GM21360 (cell line): Measurements from ENCODE around the gene HLA-E.
A peak's percentile ranks its signal among the peaks of the same experiment; 100 is the strongest.
"Not testable (repeated sequence)": the region's sequence is repeated elsewhere in the genome, so short reads cannot be mapped to it uniquely, and the experiment has no call there.

Experiments
- ATAC-seq: cut with Tn5 transposase; IDR thresholded peaks from one replicate; pipeline ENCODE4 v1.9.1; 2021; ENCODE audit warnings: mild to moderate bottlenecking, moderate library complexity; ENCODE audit not compliant: unreplicated experiment

HLA-E gene

DNA sequence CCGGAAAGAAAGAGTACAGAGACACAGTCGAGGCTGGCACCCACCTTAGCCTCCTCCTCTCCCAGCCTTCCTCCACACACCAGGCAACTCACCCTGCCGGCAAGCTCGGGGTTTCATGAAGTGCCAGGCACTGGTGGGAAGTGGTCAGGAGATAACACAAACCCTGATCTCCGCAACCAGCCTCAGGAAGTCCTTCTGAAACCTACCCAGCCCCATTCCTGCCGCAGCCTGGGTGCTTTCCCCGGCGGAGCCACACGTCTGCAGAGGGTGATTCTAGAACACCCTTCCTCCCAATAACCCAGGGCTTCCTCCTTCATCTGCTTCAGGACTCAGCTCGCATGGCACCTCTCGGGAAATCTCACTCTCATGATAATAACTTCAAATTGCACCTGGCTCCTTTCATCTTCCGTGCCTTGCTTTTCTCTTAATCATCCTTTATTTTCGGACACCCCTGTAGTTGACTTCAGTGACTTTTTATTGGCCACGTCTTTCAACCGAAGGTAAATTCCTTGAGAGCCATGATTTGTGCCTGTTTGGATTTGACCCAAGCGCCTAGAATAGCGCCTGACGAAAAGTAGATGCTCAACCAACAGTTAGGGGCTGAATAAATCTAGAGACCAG lies 8.7 kb upstream of the HLA-E start:
- no peak for ATAC-seq

DNA sequence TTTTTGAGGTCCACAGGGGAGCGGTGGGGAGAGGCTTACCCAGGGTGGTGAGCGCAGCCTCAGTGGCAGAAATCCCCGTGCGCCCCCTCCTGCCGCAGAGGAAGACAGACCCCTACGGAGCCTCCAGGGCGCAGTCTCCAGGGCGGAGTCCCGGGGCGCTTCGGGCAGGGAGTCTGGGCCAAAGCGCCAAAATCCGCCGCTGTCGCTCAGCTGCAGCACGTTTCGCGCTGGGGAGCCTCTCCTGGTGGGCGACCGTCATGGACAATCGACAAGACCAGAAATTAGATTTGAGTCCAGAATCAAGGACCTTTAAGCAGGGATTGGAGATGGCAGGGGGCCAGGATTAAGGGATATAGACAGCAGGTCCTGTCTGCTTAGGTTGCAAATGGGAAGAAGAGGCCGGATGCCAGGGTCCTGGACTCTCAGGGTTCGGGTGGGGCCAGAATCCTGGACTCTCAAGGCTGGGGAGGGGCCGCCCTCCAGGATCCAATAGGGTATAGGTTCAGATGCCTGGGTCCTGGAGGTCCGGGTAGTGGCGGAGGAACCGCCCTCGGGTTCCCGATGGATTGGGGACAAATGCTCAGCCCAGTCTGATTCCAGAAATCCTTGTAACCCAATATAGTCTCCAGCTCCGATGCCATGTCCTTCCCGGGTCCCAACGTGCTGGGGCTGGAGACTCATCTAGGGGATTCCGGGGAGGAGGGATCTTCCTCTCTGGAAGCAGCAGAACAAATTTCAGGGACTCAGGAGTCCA lies 7.9 kb upstream of the HLA-E start:
- no peak for ATAC-seq

DNA sequence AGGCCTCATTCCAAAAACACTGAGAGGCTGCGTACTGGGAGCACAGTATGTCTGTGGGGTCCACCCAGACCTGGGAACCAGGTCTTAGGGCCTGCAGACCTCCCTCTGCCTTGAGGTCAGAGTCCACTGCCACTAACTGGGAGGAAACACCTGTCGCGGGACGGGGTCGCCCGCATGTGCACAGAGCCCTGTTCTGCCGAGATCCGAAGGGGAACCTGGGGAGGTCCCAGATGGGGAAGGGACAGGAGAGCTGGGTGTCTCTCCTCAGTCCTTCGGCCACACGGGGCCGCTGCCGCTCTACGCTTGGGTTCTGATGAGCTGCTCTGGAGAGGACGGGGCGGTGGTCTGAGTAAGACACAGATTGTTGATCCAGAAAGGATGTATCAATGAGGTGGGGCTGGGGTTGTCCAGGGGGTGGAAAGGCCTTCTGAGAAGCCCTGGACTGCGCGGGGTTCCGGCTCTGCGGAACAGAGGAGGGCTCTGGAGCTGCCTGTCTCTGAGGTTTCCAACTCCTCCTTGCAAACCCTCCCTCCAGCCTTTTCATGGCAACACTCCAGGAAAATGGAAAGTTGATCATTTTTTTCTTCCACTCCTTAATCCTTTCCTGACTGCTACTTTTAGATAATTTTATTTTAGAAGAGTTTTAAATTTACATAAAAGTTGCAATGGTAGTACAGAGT lies 7.2 kb upstream of the HLA-E start:
- ATAC-seq: not testable (repeated sequence)

DNA sequence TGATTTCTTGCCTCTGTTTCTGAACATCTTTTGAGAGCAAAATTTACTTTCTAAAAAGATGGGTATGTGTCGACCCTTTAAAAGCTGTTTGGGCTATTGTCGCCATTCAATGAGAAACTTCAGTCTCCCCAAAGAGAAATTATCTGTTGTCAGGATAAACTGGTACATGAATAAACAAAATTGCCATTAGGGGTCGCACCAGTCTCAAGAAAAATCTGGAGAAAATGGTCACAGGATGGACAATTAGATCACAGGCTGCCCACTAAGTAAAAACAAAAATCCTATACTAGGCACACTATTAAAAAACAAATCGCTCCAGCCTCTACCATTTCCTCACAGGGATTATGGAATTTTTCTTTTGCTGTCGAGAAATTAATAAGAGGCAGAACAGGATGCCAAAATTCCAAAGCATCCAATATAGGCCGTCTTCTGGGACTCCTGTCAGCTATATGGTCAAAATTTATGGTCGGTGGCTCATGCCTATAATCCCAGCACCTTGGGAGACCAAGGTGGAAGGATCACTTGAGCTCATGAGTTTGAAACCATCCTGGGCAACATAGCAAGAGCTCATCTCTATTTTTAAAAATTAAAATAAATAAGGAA lies 5.5 kb upstream of the HLA-E start:
- ATAC-seq: no peak

DNA sequence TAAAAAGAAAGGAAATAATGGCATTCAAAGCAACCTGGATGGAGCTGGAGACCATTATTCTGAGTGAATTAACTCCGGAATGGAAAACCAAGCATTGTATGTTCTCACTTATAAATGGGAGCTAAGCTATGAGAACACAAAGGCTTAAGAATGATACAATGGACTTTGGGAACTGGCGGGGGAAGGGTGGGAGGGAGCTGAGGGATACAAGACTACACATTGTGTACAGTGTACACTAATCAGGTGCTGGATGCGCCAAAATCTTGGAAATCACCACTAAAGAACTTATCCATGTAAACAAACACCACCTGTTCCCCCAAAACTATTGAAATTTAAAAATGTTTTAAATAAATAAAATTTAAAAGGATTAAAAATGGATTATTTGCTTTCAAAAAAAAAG lies 4.1 kb upstream of the HLA-E start:
- no peak for ATAC-seq

DNA sequence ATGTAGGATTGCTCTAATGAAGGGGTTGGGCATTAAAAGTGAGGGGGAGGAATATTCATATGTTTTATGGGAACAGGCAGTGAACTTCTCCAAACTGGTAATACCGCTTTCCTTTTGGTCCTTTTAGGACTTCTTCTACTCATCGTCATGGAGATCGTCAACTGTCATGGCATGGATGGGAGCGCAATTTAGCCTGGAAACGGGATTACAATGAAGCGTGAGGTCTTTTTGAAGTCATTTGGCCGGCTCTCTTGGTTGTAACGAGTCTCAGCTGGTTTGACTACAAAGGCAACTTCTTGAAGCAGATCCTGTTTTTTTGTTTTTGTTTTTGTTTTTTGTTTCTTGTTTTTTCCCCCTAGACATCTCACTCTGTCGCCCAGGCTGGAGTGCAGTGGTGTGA lies 1.4 kb upstream of the HLA-E start:
- ATAC-seq: no peak

DNA sequence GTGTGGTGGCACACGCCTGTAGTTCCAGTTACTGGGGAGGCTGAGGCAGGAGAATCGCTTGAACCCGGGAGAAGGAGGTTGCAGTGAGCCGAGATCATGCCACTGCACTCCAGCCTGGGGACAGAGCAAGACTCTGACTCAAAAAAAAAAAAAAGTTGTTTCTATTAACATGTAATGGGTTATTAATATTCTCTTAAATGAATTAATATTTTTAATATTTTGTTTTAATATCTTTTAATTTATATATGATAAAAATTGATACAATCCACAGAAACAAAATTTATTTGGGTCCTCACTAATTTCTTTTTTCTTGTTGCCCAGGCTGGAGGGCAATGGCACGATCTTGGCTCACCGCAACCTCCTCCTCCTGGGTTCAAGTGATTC lies 620 bp upstream of the HLA-E start:
- ATAC-seq: not testable (repeated sequence)

DNA sequence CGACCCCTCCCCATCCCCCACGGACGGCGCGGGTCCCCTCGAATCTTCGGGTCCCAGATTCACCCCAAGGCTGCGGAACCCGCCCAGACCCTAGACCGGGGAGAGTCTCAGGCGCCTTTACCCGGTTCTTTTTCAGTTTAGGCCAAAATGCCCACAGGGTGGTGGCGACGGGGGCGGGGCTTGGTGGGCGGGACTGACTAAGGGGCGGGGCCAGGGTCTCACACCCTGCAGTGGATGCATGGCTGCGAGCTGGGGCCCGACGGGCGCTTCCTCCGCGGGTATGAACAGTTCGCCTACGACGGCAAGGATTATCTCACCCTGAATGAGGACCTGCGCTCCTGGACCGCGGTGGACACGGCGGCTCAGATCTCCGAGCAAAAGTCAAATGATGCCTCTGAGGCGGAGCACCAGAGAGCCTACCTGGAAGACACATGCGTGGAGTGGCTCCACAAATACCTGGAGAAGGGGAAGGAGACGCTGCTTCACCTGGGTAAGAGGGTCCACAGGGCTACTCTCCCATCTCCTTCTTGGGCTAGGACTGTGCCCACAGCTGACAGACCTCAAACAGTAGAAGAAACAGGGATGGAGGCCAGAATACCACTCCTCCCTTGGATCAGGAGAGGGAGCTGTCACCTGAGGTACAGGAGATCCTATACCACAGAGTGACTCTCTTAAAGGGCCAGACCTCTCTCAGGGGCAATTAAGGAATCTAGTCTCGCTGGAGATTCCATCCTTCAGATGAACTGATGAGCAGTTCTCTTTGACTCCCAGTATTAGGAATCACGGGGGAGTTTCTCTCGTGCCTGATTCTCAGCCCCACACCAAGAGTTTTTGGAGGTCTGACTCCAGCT lies 942 bp downstream of the HLA-E start:
- peak; percentile 18 for ATAC-seq

DNA sequence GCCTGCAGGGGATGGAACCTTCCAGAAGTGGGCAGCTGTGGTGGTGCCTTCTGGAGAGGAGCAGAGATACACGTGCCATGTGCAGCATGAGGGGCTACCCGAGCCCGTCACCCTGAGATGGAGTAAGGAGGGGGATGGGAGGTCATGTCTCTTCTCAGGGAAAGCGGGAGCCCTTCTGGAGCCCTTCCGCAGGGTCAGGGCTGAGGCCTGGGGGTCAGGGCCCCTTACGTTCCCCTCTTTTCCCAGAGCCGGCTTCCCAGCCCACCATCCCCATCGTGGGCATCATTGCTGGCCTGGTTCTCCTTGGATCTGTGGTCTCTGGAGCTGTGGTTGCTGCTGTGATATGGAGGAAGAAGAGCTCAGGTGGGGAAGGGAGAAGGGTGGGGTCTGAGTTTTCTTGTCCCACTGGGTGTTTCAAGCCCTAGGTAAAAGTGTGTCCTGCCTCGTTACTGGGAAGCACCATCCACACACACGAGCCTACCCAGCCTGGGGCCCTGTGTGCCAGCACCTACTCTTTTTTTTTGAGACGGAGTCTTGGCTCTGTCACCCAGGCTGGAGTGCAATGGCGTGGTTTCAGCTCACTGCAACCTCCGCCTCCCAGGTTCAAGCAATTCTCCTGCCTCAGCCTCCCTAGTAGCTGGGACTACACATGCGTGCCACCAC lies 2.1 kb downstream of the HLA-E start:
- not testable (repeated sequence) for ATAC-seq

DNA sequence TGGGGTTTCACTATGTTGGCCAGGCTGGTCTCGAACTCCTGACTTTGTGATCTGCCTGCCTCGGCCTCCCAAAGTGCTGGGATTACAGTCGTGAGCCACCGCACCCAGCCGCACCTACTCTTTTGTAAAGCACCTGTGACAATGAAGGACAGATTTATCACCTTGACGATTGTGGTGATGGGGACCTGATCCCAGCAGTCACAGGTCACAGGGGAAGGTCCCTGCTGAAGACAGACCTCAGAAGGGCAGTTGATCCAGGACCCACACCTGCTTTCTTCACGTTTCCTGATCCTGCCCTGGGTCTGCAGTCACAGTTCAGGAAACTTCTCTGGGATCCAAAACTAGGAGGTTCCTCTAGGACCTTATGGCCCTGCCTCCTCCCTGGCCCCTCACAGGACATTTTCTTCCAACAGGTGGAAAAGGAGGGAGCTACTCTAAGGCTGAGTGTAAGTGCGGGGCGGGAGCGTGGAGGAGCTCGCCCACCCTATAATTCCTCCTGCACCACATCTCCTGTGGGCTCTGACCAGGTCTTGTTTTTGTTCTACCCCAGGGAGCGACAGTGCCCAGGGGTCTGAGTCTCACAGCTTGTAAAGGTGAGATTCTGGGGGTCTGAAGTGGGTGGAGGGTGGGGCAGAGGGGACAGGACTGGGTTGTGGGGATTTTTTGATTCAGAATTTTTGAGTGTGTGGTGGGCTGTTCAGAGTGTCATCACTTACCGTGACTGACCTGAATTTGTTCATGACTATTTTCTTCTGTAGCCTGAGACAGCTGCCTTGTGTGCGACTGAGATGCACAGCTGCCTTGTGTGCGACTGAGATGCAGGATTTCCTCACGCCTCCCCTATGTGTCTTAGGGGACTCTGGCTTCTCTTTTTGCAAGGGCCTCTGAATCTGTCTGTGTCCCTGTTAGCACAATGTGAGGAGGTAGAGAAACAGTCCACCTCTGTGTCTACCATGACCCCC lies 3.0 kb downstream of the HLA-E start:
- no peak for ATAC-seq

DNA sequence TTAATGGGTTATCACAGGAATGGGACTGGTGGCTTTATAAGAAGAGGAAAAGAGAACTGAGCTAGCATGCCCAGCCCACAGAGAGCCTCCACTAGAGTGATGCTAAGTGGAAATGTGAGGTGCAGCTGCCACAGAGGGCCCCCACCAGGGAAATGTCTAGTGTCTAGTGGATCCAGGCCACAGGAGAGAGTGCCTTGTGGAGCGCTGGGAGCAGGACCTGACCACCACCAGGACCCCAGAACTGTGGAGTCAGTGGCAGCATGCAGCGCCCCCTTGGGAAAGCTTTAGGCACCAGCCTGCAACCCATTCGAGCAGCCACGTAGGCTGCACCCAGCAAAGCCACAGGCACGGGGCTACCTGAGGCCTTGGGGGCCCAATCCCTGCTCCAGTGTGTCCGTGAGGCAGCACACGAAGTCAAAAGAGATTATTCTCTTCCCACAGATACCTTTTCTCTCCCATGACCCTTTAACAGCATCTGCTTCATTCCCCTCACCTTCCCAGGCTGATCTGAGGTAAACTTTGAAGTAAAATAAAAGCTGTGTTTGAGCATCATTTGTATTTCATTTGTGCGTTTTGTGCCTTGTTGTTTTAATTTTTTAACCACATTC lies 4.4 kb downstream of the HLA-E start:
- ATAC-seq: no peak

DNA sequence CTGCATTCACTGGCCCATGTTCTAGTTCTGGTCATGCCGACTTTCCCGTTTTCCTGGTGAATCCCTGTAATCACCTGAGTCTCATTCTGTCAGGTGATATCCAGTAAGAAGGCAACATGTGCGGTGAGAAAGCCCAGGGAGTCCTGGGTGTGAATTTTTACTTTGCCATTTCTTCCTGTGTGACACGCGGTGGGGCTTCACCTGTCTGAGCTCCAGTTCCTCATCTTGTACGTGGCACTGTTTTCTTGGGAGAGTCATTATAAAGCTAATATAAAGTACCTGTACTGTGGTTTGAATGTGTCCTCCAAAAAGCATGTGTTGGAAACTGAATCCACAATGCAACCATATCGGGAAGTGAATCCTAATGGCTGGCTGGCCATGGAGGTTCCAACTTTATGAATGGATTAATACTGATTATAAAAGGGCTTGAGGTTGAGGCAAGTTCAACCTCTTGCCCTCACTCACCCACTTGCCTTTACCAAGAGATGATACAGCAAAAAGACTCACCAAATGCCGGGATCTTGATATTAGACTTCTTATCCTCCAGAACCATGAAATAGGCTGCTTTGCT lies 5.1 kb downstream of the HLA-E start:
- no peak for ATAC-seq

DNA sequence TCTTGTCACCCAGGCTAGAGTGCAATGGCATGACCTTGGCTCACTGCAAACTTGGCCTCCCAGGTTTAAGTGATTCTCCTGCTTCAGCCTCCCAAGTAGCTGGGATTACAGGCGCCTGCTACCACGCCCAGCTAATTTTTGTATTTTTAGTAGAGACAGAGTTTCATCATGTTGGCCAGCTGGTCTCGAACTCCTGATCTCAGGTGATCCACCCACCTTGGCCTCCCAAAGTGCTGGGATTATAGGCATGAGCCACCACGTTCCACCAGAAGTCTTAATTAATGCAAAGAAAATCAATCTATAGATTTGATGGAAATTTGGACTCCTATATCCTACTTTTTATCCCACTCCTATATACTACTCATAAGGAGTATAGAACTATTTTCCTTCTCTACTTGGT lies 5.8 kb downstream of the HLA-E start:
- ATAC-seq: not testable (repeated sequence)

DNA sequence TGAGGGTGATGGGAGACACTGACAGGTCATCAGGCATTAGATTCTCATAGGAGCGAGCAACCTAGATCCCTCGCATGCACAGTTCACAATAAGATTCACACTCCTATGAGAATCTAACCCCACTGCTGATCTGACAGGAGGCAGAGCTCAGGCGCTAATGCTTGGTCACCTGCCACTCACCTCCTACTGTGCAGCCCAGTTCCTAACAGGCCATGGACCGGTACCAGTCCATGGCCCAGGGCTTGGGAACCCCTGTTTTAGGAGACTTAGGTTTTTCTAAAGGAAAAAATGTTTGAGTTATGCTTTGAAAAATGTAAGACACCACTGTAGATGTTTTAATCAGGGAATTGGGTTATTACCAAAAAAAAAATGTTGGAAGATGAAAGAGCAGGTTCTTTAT lies 6.7 kb downstream of the HLA-E start:
- no peak for ATAC-seq

DNA sequence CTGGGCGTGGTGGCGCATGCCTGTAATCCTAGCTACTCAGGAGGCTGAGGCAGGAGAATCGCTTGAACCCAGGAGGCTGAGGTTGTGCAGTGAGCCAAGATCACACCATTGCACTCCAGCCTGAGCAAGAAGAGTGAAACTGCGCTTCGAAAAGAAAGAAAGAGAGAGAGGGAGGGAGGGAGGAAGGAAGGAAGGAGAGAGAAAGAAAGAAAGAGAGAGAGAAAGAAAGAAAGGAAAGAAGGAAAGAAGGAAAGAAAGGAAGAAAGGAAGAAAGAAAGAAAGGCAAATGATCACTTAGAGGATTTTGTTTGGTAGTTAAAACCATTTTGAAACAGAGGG lies 7.9 kb downstream of the HLA-E start:
- ATAC-seq: not testable (repeated sequence)

DNA sequence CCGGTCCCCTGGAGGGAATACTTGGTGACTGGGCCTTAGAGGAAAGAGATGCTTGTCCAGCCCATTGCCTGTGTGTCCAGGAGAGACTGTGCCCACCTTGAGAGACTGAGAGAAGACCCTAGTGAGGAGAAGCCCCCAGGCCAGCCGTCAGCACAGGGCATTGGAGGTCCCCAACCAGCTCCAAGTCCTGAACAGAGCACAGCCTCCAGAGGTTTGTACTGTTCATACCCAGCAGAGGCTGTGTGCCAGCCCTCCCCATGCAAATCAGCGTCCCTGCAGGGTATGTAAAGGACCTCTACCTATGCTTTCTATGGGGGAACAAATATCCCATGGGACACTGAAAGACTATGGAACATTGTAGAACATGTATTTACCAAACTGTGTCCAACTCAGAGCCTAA lies 8.4 kb downstream of the HLA-E start:
- ATAC-seq: no peak

DNA sequence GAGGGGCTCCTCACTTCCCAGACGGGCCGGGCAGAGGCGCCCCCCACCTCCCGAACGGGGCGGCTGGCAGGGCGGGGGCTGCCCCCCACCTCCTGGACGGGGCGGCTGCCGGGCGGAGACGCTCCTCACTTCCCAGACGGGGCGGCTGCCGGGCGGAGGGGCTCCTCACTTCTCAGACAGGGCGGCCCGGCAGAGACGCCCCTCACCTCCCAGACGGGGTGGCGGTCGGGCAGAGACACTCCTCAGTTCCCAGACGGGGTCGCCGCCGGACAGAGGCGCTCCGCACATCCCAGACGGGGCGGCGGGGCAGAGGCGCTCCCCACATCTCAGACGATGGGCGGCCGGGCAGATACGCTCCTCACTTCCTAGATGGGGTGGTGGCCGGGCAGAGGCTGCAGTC lies 9.4 kb downstream of the HLA-E start:
- not testable (repeated sequence) for ATAC-seq
